HG03139 (cell line): ENCODE measurements around the gene TMED1.
"Not testable (repeated sequence)": the region's sequence is repeated elsewhere in the genome, so short reads cannot be mapped to it uniquely, and the experiment has no call there.

ENCODE experiments used
- ATAC-seq: cut with Tn5 transposase; IDR thresholded peaks from one replicate; pipeline ENCODE4 v1.9.1; 2021; ENCODE audit not compliant: unreplicated experiment

TMED1 gene

DNA sequence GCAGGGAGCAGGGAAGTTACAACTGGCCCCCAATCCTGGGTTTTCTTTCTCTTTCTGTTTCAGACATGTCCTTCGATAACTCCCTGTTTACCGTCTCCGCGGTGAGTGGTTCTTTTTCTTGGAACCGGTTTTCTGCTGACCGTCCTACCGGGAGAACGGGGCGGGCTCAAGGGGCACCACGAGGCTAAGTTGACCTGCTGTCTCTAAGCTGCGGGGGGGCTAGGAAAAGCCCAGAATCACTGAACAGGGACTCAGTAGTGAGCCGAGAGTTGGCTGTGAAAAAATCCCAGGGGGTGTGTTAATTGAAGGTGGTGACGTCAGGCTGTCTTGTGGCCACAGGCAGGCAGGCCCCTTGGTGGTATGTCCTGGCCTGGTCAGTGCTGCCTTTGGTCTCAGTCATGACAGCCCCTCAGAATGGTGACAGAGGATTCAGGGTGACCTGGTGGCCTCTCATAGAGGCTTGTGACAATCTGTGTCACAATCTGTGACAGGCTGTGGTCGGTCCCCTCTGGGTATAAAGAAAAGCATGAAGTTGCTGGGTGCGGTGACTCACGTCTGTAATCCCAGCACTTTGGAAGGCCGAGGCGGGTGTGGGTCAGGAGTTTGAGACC is 27.2 kb upstream of the TMED1 start:
- no peak for ATAC-seq

DNA sequence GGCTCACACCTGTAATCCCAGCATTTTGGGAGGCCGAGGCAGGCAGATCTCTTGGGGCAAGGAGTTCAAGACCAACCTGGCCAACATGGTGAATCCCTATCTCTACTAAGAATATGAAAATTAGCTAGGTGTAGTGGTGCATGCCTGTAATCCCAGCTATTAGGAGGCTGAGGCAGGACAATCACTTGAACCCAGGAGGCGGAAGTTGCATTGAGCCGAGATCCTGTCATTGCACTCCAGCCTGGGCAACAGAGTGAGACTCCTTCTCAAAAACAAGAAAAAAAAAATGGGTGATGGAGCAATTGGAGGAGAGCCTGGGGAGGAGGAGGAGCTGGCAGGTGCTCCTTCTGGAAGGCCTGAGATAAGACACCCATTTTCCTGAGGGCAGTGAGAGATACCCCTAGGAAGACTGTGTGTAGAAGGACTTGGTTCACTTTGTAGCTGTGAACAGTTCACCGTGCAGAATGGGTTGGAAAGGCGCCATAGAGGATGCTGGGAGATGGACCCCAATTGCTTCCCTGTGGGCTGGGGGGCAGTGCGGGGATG is 26.6 kb upstream of the TMED1 start:
- no peak for ATAC-seq

DNA sequence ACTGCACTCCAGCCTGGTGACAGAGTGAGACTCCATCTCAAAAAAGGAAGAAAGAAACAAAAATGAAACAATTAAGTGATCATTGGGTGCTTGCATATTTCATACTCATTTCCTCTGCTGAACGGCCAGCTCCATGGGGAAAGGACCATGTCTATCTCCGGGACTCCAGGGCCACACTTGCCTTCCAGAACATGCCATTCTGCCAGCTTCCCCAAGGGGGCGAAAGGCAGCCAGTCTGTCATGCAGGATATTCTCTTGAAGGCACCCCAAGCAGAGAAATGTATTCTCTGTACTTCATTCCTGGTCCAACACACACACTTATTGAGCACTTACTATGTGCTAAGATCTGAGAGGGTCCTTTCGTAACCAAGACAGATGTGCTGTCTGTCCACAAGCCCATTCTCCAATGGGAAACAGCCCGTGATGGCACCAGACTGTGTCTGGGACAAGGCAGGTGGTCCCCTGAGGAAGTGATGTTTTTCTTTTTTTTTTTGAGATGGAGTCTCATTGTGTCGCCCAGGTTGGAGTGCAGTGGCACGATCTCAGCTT is 25.2 kb upstream of the TMED1 start:
- no peak for ATAC-seq

DNA sequence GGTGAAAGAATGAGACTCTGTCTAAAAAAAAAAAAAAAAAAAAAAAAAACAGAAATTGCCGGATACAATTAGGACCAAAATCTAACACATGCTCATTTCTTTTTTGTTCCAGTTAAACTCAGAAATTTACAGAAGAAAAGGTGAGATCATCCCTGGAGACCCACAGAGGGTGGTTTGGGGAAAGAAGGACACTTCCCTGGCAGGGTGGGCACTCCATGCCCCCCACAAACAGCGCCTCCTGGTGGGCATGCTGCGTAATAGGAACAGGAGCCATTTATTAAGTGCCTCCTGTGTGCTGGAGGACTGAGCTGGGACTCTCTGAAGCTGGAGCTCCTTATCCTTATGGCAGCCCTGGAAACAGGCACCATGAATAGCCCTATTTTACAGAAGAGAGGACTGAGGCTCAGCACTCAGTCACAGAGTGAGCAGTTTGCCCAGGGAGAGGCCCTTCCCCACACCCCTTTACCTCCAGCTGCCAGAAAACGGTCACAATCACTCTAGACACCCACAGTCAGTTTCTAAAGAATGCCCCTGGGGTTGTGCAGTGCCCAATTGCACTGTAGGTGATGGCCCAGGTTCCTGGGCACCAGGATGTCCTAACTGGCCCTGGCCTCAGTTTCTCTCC is 22.3 kb upstream of the TMED1 start:
- no peak for ATAC-seq

DNA sequence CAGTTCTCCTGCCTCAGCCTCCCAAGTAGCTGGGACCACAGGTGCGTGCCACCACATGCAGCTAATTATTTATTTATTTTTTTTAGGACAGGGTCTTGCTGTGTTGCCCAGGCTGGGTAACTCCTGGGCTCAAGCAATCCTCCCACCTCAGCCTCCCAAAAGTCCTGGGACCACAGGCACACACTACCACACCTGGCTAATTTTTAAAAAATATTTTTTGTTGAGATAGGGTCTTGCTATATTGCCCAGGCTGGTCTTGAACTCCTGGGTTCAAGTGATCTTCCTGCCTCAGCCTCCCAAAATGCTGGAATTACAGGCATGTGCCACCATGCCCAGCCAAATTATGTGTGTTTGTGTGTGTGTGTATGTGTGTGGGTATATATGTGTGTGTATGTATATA is 20.9 kb upstream of the TMED1 start:
- not testable (repeated sequence) for ATAC-seq

DNA sequence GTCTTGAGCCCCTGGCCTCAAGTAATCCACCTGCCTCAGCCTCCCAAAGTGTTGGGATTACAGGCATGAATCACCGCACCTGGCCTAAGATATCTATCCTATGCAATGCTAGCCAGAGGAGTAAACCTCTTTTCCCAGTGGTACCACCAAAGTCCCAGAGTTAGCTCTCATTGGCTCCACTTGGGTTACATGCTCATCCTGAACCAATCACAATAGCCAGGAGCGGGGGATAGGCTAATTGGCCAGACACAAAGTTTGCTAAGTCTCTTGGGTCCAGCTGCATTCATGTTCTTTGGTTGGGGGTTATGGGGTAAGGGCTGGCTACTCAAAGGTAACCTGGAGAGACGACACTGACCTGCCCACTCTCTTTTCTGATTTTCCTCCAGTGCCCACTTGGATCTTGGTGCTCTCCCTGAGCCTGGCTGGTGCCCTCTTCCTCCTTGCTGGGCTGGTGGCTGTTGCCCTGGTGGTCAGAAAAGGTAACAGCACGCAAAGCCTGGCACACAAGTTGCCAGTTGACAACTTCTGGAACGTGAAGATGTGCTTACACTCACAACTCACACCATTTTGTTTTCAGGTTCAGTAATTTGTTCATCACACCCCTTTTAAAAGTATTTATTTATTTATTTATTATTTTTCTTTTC is 20.0 kb upstream of the TMED1 start:
- no peak for ATAC-seq

DNA sequence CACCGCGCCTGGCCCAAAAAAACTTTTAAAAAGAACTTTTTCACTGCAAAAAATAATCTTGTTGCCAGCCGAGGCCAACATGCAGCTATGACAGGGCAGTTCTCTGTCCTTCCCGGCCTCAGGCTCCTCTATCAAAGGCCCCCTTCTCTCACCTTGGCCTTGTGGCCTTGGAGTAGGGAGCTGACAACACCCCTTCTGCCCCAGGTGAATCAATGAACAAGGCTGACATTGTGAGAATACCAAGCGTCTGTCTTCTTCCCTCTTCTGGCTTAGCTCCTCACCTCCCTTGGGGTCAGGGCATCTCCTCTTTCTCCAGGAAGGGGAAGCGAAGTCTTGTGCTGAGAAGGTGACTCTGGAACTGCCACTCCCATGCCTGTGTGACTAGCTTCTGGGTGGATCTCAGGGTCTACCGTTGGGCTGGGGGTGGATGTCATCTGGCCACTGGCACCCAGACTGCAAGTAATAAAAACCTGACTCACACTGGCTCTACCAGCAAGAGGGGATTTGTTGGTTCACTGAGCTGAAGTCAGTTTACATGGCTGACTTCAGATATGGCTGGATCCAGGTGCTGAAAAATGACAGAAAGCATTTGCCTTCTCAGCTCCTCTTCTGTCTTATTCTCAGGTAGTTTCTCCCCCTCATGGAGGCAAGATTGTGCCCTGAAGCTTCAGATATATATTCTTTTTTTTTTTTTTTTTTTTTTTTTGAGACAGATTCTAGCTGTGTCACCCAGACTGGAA is 18.5 kb upstream of the TMED1 start:
- ATAC-seq: no peak

DNA sequence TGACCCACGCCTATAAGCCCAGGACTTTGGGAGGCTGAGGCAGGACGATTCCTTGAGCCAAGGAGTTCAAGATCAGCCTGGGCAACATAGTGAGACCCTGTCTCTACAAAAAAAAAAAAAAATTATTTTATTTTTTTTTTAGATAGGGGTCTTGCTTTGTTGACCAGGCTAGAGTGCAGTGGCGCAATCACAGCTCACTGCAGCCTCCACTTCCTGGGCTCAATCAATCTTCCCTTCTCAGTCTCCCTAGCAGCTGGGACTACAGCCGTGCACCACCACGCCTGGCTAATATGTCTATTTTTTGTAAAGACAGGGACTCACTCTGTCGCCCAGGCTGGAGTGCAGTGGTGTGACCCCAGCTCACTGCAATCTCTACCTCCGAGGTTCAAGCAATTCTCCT is 16.9 kb upstream of the TMED1 start:
- no peak for ATAC-seq

DNA sequence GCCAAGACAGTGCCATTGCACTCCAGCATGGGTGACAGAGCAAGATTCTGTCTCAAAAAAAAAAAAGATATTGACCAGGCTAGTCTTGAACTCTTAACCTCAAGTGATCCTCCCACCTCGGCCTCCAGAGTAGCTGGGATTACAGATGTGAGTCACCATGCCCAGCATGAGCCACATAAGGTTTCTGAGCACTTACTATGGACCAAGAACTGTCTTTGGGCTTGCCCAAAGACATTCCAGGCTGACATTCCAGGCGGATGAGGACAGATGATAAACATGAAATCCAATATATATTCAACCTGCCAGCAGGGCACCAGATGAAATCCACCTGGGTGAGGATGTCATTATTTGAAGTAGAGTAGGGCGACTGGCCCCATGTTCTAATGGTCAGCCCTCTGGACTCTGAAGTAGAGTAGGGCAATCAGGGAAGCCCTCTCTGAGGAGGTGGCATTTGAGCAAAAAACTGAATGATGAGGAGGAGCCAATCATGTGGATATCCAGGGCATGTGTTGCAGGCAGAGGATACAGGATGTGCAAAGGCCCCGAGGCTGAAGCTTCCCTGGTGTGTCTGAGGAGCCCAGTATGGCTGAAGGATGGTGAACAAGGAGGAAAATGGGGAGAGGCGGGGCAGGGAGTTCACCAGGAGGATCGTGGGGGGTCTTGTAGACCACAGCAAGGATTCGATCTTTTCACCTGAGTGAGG is 16.2 kb upstream of the TMED1 start:
- ATAC-seq: no peak

DNA sequence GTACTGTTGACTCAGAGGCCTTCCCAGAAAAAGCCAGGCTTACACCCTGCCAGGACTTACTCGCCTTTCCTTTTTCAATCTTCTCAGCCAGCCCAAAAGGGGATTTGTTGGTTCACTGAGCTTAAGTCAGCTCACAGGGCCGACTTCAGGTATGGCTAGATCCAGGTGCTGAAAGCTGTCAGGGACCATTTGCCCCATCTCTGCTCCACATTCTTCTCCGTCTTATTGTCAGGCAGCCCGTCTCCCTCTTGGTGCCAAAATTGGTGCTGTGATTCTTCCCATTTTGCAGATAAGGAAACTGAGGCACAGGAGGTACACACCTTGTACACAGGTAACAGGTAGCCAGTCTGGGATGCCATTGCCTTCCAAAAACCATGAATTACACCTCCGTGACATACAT is 14.6 kb upstream of the TMED1 start:
- no peak for ATAC-seq

DNA sequence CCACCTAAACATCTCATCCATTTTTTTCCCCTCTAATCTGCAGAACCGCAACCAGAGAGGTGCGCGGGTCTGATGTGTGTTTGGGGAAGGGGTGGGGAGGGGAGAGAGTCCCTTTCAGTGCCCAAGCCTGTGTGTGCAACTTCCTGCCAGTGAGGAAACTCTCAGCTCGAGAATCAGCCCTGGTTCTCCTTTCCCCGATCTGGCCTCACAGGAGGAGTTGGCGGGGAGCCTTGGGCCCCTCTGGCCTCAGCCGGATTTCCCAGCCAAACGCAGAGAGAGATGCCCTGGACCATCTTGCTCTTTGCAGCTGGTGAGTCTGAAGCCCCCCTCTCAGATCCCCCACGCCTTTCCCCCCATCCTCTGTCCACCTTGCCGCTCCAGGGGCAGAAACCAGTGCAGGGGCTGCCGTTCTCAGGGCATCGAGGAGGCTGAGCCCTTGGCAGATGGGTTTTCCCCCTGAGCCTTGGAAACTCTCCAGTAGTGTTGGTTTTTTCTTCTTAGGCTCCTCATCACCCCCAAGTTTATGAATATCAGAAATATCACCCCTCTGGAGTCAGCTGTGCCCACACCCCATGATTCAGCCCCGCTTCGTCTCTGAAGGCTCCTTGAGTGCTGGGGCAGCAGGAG is 12.3 kb upstream of the TMED1 start, which contains the start of gene C19orf38:
C19orf38 (plus strand) TSS at position 186 of the 627 bp plus-strand sequence; CDS start at position 280, 94 bp downstream.
- ATAC-seq: no peak

DNA sequence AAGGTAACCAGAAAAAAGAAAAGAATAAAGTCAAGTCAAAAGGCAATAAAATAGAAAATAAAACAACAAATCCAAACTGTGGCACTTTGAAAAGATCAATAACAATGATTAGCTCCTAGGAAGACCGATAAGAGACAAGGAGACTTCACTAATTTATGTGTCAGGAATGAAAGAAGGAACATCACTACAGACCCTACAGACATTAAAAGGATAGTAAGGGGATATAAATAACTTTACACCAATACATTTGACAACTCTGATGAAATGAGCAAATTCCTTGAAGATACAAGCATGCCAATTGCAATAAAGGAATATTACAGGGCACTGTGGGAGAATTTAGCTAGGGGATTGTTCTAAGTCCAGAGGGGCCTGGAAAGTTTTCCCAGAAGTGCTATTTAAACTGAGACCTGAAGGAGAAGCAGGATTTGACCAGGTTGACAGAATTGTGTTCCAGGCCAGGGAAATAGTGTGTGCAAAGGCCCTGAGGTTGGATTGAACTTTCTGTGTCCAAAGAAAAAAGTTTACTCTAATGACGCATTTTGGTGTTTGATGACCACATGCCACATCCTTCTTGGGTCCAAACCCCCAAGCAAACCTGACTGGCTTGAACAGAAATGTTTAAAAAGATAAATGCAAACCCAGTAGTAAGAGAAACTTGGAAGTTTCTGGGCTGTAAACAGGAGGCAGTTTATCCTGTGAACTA is 10.6 kb upstream of the TMED1 start:
- ATAC-seq: no peak

DNA sequence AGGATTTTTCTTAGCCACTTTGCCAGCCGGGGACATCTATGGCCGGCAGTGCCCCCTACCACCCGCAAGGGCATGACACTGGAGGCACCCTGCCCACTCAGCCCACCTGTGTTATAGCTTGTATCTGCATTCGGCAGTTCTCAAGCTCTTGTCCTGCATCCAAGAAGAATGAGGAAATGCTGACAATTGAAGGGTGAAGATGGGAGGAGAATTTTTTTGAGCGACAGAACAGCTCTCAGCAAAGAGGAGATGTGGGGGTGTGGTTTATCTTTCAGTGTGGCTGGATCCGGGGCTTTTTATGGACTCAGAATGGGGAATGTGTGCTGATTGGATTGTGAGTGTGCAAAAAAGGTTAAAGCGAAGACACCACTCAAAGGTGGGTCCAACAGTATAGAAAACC is 6.8 kb upstream of the TMED1 start:
- ATAC-seq: no peak

DNA sequence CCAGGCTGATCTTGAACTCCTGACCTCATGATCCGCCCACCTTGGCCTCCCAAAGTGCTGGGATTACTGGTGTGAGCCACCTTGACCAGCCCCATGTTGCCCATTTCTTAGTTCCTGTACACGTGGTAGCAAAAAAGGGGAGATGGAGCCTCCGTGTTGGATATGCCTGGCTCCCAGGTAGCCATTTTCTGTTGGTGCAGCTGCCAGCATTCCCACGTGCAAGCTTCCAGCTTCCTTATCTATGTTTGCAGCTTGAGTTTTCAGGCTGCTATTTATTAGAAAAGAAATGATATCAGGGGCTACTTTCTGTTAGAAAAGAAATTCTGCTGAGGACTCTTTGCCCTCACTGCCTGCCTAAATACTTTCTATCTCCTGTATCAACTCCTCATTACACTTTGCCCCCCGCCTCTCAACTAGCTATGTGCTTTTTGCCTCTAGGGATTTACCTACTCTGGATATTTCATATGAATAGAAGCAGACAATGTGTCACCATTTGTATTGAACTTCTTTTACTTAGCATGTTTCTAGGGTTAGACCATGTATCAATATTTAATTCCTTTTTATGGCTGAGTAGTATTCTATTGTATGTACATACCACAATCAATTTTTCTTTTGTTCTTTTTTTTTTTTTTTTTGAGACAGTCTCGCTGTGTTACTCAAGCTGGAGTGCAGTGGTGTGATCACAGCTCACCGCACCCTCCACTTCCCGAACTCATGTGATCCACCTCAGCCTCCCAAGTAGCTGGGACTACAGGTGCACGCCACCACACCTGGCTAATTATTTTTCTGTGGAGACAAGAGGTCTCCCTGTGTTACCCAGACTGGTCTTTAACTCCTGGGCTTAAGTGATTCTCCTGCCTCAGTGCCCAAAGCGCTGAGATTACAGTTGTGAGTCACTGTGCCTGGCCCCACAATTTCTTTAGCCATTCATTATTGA is 3.4 kb upstream of the TMED1 start:
- no peak for ATAC-seq

DNA sequence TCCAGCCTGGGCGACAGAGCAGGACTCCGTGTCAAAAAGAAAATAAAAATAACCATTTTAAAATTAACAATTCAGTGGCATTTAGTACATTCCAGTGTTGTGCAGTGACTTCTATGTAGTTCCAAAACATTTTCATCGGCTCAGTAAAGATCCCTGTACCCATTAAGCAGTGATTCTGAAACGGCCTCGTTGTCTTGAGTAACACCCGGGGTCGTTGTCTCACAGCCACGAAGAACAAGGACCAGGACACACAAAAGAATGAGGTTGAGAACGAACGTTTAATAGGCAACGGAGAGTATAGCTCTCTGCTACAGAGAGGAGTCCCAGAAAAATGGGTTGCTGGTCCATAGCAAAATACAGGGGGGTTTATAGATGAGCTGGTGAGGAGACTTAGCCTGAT is 2.4 kb upstream of the TMED1 start:
- no peak for ATAC-seq

DNA sequence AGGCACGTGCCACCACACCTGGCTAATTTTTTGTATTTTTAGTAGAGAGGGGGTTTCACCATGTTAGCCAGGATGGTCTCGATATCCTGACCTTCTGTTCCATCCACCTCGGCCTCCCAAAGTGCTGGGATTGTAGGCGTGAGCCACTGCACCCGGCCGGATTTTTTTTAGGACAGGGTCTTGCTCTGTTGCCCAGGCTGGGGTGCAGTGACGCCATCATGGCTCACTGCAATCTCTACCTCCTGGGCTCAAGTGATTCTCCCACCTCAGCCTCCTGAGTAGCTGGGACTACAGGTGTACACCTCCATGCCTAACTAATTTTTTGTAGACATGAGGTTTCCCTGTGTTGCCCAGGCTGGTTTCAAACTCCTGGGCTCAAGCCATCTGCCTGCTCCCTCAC is 1.6 kb upstream of the TMED1 start:
- ATAC-seq: not testable (repeated sequence)

DNA sequence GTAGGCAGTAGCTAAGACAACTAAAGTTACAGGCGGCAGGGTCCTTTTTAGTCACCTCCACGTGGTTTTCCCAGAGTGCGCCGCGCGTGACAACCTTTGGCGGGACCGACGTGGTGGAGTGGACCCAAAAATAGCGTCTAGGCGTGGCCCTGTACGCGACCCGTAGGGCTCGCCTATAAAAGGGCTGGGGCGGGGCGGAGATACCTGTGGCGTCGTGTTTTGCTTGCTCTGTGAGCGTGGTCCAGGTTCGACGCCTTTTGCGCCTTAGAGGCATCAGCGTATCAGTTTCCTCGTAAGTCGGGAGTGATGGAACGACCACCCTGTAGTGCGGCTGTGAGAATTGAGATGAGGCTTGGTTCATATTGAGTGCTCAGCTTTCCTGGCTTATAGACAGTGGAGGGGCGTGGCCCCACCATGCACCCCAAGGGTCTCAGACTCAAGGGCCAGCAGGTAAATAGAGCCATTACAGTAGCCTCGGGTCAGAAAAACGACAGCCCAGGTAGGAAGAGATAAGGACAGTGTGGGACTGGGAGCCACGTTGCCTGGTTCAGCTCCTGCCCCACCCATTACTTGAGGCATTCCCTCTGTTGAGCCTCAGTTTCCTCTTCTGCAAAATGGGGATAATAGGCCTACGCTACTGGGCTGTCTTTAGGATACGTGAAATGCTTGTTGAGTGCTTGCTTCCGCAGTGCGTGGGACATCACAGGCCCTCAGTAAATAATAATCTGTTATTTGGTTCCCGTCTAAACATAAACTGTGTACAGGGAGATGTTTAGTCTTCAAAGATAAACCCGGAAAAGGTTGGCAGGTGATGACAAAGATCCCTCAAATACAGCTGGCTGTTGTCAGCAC is 693 bp upstream of the TMED1 start:
- no peak for ATAC-seq
